DOHH2 (cell line): ENCODE data around the gene LTB.

Source experiments
- CTCF ChIP-seq: fragments of 200-600 bp; sonication (generic); IDR thresholded peaks from one replicate; pipeline ENCODE4 v1.5.1; 2014; ENCODE audit warnings: antibody characterized with exemption, mild to moderate bottlenecking, low read depth, low read length; ENCODE audit not compliant: poor library complexity, severe bottlenecking
- EZH2phosphoT487 ChIP-seq: fragments of 200-600 bp; sonication (generic); IDR thresholded peaks from 2 replicates; pipeline ENCODE4 v1.6.1; 2017; ENCODE audit warnings: borderline replicate concordance, mild to moderate bottlenecking, antibody characterized with exemption, low read length, moderate library complexity, mixed read lengths

GRCh38 chr6:31630177-31630934, 48.1 kb upstream of the LTB start:
- TF ChIP-seq CTCF: no peak
- TF ChIP-seq EZH2phosphoT487: no peak
